Skeletal muscle tissue (tissue), 4 donors: Measurements from ENCODE around the gene VIPR2. TPM values are rescaled to one million over a fixed set of nuclear protein-coding genes. Genes with fewer than 3 reads are reported as not detected.
A peak's percentile ranks its signal among the peaks of the same experiment; 100 is the strongest.
"Not testable (repeated sequence)": the region's sequence is repeated elsewhere in the genome, so short reads cannot be mapped to it uniquely, and the experiment has no call there.

Experiments
- H3K27ac ChIP-seq: one replicate; pipeline ENCODE4 v1.7.0; 2013; ENCODE audit warnings: mild to moderate bottlenecking, low read depth, low read length, inconsistent platforms
- H3K27me3 ChIP-seq, 3 donors: one replicate each; pipeline ENCODE4 v1.7.0; 2013; ENCODE audit warnings: low read length in 3 of 3; ENCODE audit not compliant: control insufficient read depth in 3 of 3, insufficient read depth in 3 of 3
- H3K36me3 ChIP-seq, 3 donors: one replicate each; pipeline ENCODE4 v1.7.0; 2013; ENCODE audit warnings: low read length in 3 of 3; ENCODE audit not compliant: control insufficient read depth in 3 of 3, insufficient read depth in 3 of 3
- H3K4me1 ChIP-seq, 3 donors: one replicate each; pipeline ENCODE4 v1.7.0; 2013; ENCODE audit warnings: low read length in 3 of 3, mild to moderate bottlenecking in 3 of 3; ENCODE audit not compliant: control insufficient read depth in 3 of 3, insufficient read depth in 3 of 3
- H3K4me3 ChIP-seq, 3 donors: one replicate each; pipeline ENCODE4 v1.7.0; 2013; ENCODE audit warnings: low read length in 3 of 3
- H3K9ac ChIP-seq, 3 donors: one replicate each; pipeline ENCODE4 v1.7.0; 2013; ENCODE audit warnings: low read length in 3 of 3, mild to moderate bottlenecking in 3 of 3, moderate library complexity in 2 of 3, low read depth in 1 of 3
- H3K9me3 ChIP-seq, 3 donors: one replicate each; pipeline ENCODE4 v1.7.0; 2013; ENCODE audit warnings: low read length in 3 of 3; ENCODE audit not compliant: control insufficient read depth in 3 of 3
- total RNA-seq: library from RNA; depleted of rRNA; stranded (reverse); fragments of >200 nt; gene quantifications from one replicate; pipeline ENCODE4 v1.2.3, GENCODE V29; 2014
- donor health status: Osteomylitis.

VIPR2 gene
- total RNA-seq, 1 donor from 2014 or later, result 6.3 TPM

- no peak overlapping the region for H3K27ac ChIP-seq
- H3K27me3 ChIP-seq, result peaks cover 20 to 29% (median 27%) of the 10 kb centered on the region in 3 donors
- no peak overlapping the region for H3K4me3 ChIP-seq
- no peaks in the 10 kb centered on the region for H3K36me3 ChIP-seq
- no peak overlapping the region for H3K9ac ChIP-seq
- H3K4me1 ChIP-seq, result peaks cover 2 to 4% (median 4%) of the 10 kb centered on the region in 3 donors
- peaks cover 0 to 3% (median 2%) of the 10 kb centered on the region in 3 donors for H3K9me3 ChIP-seq
Observed at GRCh38 chr7:158999496-158999895, 145.2 kb downstream of the VIPR2 start.

GRCh38 chr7:158998261-158998660 is 146.4 kb downstream of the VIPR2 start:
- not testable (repeated sequence) for H3K4me1 ChIP-seq, H3K4me3 ChIP-seq, H3K9me3 ChIP-seq, H3K36me3 ChIP-seq, H3K9ac ChIP-seq, H3K27ac ChIP-seq
- H3K27me3 ChIP-seq, result peaks cover 31 to 36% (median 32%) of the 10 kb centered on the region in 3 donors

GRCh38 chr7:158997471-158997870 is 147.2 kb downstream of the VIPR2 start:
- Histone ChIP-seq H3K27me3 (peaks cover 38 to 44% (median 39%) of the 10 kb centered on the region in 3 donors), H3K4me3 (peak overlapping the region; percentile 14 to 38 (median 35)), H3K9ac (peak overlapping the region in 1 of 3 donors; percentile 4), H3K9me3 (peaks cover 0 to 7% (median 2%) of the 10 kb centered on the region in 3 donors), H3K36me3 (no peaks in the 10 kb centered on the region), H3K4me1 (peaks cover 2 to 4% (median 4%) of the 10 kb centered on the region in 3 donors), H3K27ac (no peak overlapping the region)

- H3K36me3 ChIP-seq, result no peaks in the 10 kb centered on the region
- H3K9me3 ChIP-seq, result peaks cover 0 to 7% (median 2%) of the 10 kb centered on the region in 3 donors
- H3K27me3 ChIP-seq, result peaks cover 42 to 47% (median 42%) of the 10 kb centered on the region in 3 donors
- H3K27ac ChIP-seq, result no peak overlapping the region
- H3K9ac ChIP-seq, result no peak overlapping the region
- peak overlapping the region in 2 of 3 donors; percentile 14 to 38 for H3K4me3 ChIP-seq
- peaks cover 2 to 4% (median 4%) of the 10 kb centered on the region in 3 donors for H3K4me1 ChIP-seq
Observed at GRCh38 chr7:158997110-158997453, 147.6 kb downstream of the VIPR2 start.

GRCh38 chr7:158996214-158997109 is 148.2 kb downstream of the VIPR2 start:
- Histone ChIP-seq H3K27ac (no peak overlapping the region), H3K36me3 (no peaks in the 10 kb centered on the region), H3K9me3 (peaks cover 0 to 7% (median 2%) of the 10 kb centered on the region in 3 donors), H3K4me3 (no peak overlapping the region), H3K4me1 (peaks cover 2 to 4% (median 4%) of the 10 kb centered on the region in 3 donors), H3K9ac (no peak overlapping the region), H3K27me3 (peaks cover 44 to 52% (median 48%) of the 10 kb centered on the region in 3 donors)

GRCh38 chr7:158995514-158995913 is 149.2 kb downstream of the VIPR2 start:
- Histone ChIP-seq H3K36me3 (no peaks in the 10 kb centered on the region), H3K9me3 (peaks cover 0 to 7% (median 2%) of the 10 kb centered on the region in 3 donors), H3K4me1 (peaks cover 2 to 4% (median 4%) of the 10 kb centered on the region in 3 donors), H3K27ac (no peak overlapping the region), H3K4me3 (no peak overlapping the region), H3K9ac (no peak overlapping the region), H3K27me3 (peaks cover 44 to 54% (median 52%) of the 10 kb centered on the region in 3 donors)

GRCh38 chr7:158994687-158995086 is 150.0 kb downstream of the VIPR2 start:
- no peak overlapping the region for H3K4me3 ChIP-seq
- no peak overlapping the region for H3K9ac ChIP-seq
- H3K36me3 ChIP-seq, result no peaks in the 10 kb centered on the region
- peaks cover 0 to 7% (median 2%) of the 10 kb centered on the region in 3 donors for H3K9me3 ChIP-seq
- peaks cover 2 to 4% (median 4%) of the 10 kb centered on the region in 3 donors for H3K4me1 ChIP-seq
- no peak overlapping the region for H3K27ac ChIP-seq
- peaks cover 44 to 57% (median 55%) of the 10 kb centered on the region in 3 donors for H3K27me3 ChIP-seq

GRCh38 chr7:158993591-158993990 is 151.1 kb downstream of the VIPR2 start:
- H3K4me3 ChIP-seq, result no peak overlapping the region
- peaks cover 46 to 62% (median 58%) of the 10 kb centered on the region in 3 donors for H3K27me3 ChIP-seq
- H3K4me1 ChIP-seq, result peaks cover 2 to 4% (median 4%) of the 10 kb centered on the region in 3 donors
- H3K27ac ChIP-seq, result no peak overlapping the region
- no peaks in the 10 kb centered on the region for H3K36me3 ChIP-seq
- H3K9ac ChIP-seq, result no peak overlapping the region
- peaks cover 0 to 7% (median 2%) of the 10 kb centered on the region in 3 donors for H3K9me3 ChIP-seq

GRCh38 chr7:158992759-158993158 is 151.9 kb downstream of the VIPR2 start:
- Histone ChIP-seq H3K4me1 (peaks cover 2 to 4% (median 4%) of the 10 kb centered on the region in 3 donors), H3K27me3 (peaks cover 46 to 65% (median 61%) of the 10 kb centered on the region in 3 donors), H3K9me3 (peaks cover 0 to 7% (median 2%) of the 10 kb centered on the region in 3 donors), H3K9ac (no peak overlapping the region), H3K27ac (no peak overlapping the region), H3K4me3 (no peak overlapping the region), H3K36me3 (no peaks in the 10 kb centered on the region)
